Psoas muscle (tissue), 8 donors: ENCODE data around the gene INTS6. TPM values are rescaled to one million over a fixed set of nuclear protein-coding genes. Genes with fewer than 3 reads are reported as not detected.

Source experiments
- ATAC-seq, 4 donors: fragments of 200-7000 bp; cut with Tn5 transposase; one replicate each; pipeline ENCODE4 v1.9.1; 2020; ENCODE audit warnings: moderate library complexity in 3 of 4, mild to moderate bottlenecking in 2 of 4
- DNase-seq, 2 donors: peaks; one replicate each; pipeline ENCODE4 v3.0.0-alpha.2; 2020
- H3K27ac ChIP-seq: fragments of 200-600 bp; one replicate; pipeline ENCODE4 v1.8.0; 2022
- H3K27me3 ChIP-seq, 3 donors: fragments of 200-600 bp in 1 of 3; one replicate each; pipeline versions ENCODE4 v1.6.1 to v1.8.0; 2013 to 2022; ENCODE audit warnings: low read length in 2 of 3, mild to moderate bottlenecking in 2 of 3, moderate library complexity in 1 of 3; ENCODE audit not compliant: insufficient read depth in 3 of 3
- H3K36me3 ChIP-seq, 2 donors: fragments of 200-600 bp in 1 of 2; one replicate each; pipeline versions ENCODE4 v1.6.1 to v1.8.0; 2013 to 2022; ENCODE audit warnings: low read depth in 1 of 2, mild to moderate bottlenecking in 1 of 2, moderate library complexity in 1 of 2; ENCODE audit not compliant: insufficient read depth in 1 of 2
- H3K4me1 ChIP-seq: fragments of 200-600 bp; one replicate; pipeline ENCODE4 v1.8.0; 2022
- H3K4me3 ChIP-seq: fragments of 200-600 bp; one replicate; pipeline ENCODE4 v1.8.0; 2022; ENCODE audit warnings: mild to moderate bottlenecking
- H3K9me3 ChIP-seq: fragments of 200-600 bp; one replicate; pipeline ENCODE4 v1.8.0; 2022
- WGBS, 3 donors: extraction: QIAGEN DNeasy Blood & Tissue Kit; methylation state at CpG; one replicate each; pipeline versions ENCODE4 v1.1.6 to v1.1.7; 2013; 5-methylcytosine and 5-hydroxymethylcytosine counted together
- intact Hi-C, 2 donors: fragments of 100-400 bp; cut with DNase I; formaldehyde crosslinking; loops; one replicate each; pipeline versions ENCODE4 v1.11.0 to v1.14.2; 2022
- polyA plus RNA-seq, 3 donors: library from polyadenylated mRNA; stranded (reverse); fragments of 200-250 nt; gene quantifications; one replicate each; pipeline ENCODE4 v1.2.3, GENCODE V29; 2013
- total RNA-seq, 4 donors: library from RNA; stranded (reverse); fragmentation: NEBNext Ultra II Directional in 2 of 4; extraction: Animal tissue kit (Norgen Biotek cat#: 25700) in 2 of 4; gene quantifications; one replicate each; pipeline versions ENCODE4 v1.2.1 to v1.2.4, GENCODE V29; 2021 to 2023
- TF ChIP-seq, protein P1 (sequence below): fragments of 200-600 bp; IDR thresholded peaks from one replicate; pipeline ENCODE4 v1.8.0; 2022; ENCODE audit warnings: antibody characterized with exemption
- donor health status: healthy with polysubstance abuse.
- donor health status: DM: no; HTN: no; CAD: no; lungs with moderate emphysema.
- donor health status: Bipolar disorder and iron deficiency.
- donor health status: healthy.
- donor health status: DM: yes; HTN: yes; CAD: no.
- donor health status: DM: no; HTN: no; CAD: no.
- donor health status: DM: no; HTN: no; CAD: no.
- donor health status: DM: yes; HTN: yes; CAD: no.

Gene INTS6
- total and polyA plus RNA-seq, 7 donors = 6.4 to 19.2 (median 14.4) TPM

- no peak for ATAC-seq
- TF ChIP-seq, protein P1, sequence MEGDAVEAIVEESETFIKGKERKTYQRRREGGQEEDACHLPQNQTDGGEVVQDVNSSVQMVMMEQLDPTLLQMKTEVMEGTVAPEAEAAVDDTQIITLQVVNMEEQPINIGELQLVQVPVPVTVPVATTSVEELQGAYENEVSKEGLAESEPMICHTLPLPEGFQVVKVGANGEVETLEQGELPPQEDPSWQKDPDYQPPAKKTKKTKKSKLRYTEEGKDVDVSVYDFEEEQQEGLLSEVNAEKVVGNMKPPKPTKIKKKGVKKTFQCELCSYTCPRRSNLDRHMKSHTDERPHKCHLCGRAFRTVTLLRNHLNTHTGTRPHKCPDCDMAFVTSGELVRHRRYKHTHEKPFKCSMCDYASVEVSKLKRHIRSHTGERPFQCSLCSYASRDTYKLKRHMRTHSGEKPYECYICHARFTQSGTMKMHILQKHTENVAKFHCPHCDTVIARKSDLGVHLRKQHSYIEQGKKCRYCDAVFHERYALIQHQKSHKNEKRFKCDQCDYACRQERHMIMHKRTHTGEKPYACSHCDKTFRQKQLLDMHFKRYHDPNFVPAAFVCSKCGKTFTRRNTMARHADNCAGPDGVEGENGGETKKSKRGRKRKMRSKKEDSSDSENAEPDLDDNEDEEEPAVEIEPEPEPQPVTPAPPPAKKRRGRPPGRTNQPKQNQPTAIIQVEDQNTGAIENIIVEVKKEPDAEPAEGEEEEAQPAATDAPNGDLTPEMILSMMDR = no peak
- H3K36me3 ChIP-seq = no peaks in the 10 kb centered on the region
- no peak overlapping the region for H3K27ac ChIP-seq
- no peaks in the 10 kb centered on the region for H3K9me3 ChIP-seq
- intact Hi-C loops = no loop called here
- DNase-seq = no peak
- WGBS, 3 donors = 80 to 93% (median 93%) methylated on average over 3 of the region's 3 CpGs
- no peaks in the 10 kb centered on the region for H3K27me3 ChIP-seq
- H3K4me3 ChIP-seq = no peak overlapping the region
- H3K4me1 ChIP-seq = no peaks in the 10 kb centered on the region
Observed at GRCh38 chr13:51329606-51330005, 123.2 kb downstream of the INTS6 start.

DNA sequence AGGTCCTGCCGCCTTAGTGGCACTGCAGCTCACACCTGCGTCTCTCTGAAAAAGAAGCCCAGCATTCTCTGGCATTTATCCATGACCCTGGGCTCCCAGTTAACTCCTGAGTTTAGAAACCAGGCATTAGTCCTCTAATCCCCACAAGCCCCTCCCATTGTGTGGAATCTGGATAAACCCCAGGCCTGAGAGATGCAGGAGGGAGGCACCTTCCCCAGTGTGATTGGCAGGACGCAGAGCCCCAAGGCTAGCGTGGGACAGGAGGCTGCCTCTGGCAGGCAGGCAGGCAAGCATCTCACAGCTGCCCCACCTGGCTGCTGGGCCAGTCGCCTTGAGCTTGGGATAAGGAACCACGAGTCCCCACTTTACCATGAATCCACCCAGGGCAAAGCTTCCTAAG lies 124.3 kb downstream of the INTS6 start:
- ATAC-seq = no peak
- H3K9me3 ChIP-seq = no peaks in the 10 kb centered on the region
- TF ChIP-seq, protein P1 = no peak
- H3K4me3 ChIP-seq = no peak overlapping the region
- intact Hi-C loops = no loop called here
- no peak overlapping the region for H3K27ac ChIP-seq
- DNase-seq = no peak
- no peaks in the 10 kb centered on the region for H3K27me3 ChIP-seq
- 69 to 74% (median 73%) methylated on average over 6 of the region's 6 CpGs for WGBS, 3 donors
- no peaks in the 10 kb centered on the region for H3K36me3 ChIP-seq
- H3K4me1 ChIP-seq = no peaks in the 10 kb centered on the region

- Histone ChIP-seq H3K36me3 (no peaks in the 10 kb centered on the region), H3K27ac (no peak overlapping the region), H3K27me3 (no peaks in the 10 kb centered on the region), H3K4me3 (no peak overlapping the region), H3K4me1 (no peaks in the 10 kb centered on the region), H3K9me3 (no peaks in the 10 kb centered on the region)
- ATAC-seq (no peak), DNase-seq (no peak)
- intact Hi-C loops = no loop called here
- WGBS, 3 donors = 97 to 99% (median 97%) methylated on average over 2 of the region's 2 CpGs
- TF ChIP-seq, protein P1 = no peak
Observed at GRCh38 chr13:51327961-51328360, 124.9 kb downstream of the INTS6 start.

GRCh38 chr13:51326777-51327176 lies 126.1 kb downstream of the INTS6 start:
- Histone ChIP-seq H3K36me3 (no peaks in the 10 kb centered on the region), H3K4me1 (no peaks in the 10 kb centered on the region), H3K4me3 (no peak overlapping the region), H3K9me3 (no peaks in the 10 kb centered on the region), H3K27ac (no peak overlapping the region), H3K27me3 (no peaks in the 10 kb centered on the region)
- ATAC-seq (no peak), DNase-seq (no peak)
- intact Hi-C loops = no loop called here
- TF ChIP-seq, protein P1 = no peak
- WGBS, 3 donors = 77 to 81% (median 78%) methylated on average over 2 of the region's 2 CpGs

GRCh38 chr13:51325837-51326236 lies 127.0 kb downstream of the INTS6 start:
- DNase-seq (no peak), ATAC-seq (no peak)
- Histone ChIP-seq H3K4me1 (no peaks in the 10 kb centered on the region), H3K4me3 (no peak overlapping the region), H3K27me3 (no peaks in the 10 kb centered on the region), H3K27ac (no peak overlapping the region), H3K36me3 (no peaks in the 10 kb centered on the region), H3K9me3 (no peaks in the 10 kb centered on the region)
- TF ChIP-seq, protein P1 = no peak
- intact Hi-C loops = no loop called here
- 88 to 99% (median 93%) methylated on average over 6 of the region's 6 CpGs for WGBS, 3 donors
